Stimulated activated naive CD4-positive, alpha-beta T cell (primary cell): ENCODE data around the gene LAMB2.

ENCODE experiments used
- DNase-seq, 6 experiments: peaks; one replicate each; lab custom pipeline; 2025; lab: John Stamatoyannopoulos, UW

Gene LAMB2

DNA sequence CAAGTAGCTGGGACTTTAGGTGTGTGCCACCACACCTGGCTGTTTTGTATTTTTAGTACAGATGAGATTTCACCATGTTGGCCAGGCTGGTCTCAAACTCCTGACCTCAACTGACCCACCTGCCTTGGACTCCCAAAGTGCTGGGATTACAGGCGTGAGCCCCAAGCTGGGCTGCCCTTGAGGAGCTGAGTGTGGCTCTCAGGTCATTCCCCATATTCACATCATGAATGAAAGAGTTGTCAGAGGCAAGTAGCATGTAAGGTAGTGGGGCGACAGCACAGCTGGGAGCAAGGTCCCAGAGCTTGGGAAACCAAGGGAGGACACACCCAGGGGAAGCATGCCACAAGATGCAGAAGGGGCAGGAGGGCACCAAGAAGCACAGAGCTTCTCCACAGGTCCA lies 28.3 kb upstream of the LAMB2 start:
- no peak for DNase-seq

DNA sequence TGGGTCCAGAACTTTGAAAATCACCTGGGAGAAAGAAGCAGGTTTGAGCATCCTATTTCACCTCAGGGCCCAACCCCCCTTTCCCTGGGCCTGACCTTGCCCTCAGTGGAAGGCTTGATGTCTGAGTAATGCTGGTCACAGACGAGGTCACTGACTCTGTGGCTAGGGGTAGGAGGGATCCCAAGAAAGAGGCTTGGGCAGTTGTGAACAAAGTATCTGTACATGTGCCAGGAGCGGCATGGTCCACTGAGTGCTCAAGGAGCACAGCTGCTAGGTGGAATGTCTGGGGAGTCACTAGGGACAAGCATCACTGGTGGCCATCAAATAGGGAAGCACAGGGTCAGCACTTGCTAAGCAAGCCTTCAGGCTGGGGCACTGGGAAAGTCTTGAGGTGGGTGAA lies 25.9 kb upstream of the LAMB2 start:
- no peak for DNase-seq

DNA sequence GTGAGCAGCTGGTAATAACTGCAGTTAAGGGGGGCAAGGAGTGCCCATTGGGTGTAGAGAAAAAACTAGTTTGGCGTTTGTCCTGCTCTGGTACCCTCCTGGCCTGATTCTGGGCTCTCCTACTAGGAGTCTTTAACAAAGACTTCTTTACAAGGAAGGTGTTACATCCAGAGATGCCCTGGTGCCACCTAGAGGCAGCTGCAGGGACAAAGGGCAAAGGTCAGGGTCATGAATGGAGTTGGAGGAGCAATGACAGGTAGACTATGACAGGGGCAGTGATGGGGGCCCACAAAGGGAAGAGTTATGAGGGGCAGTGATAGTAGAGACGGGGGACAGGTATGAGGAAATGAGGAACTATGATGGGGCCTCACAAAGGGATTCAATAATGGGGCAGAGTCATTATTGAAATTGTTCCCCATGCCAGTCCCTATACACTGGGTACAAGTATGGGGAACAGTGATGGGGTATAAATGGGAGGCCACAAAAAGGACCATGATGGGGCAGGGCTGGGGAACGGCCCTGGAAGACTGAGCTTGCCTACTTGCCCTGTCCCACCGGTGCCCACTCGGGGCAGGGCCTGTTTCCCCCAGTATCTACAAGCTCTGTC lies 25.4 kb upstream of the LAMB2 start:
- peak; percentile 31 to 57 (median 44) for DNase-seq

DNA sequence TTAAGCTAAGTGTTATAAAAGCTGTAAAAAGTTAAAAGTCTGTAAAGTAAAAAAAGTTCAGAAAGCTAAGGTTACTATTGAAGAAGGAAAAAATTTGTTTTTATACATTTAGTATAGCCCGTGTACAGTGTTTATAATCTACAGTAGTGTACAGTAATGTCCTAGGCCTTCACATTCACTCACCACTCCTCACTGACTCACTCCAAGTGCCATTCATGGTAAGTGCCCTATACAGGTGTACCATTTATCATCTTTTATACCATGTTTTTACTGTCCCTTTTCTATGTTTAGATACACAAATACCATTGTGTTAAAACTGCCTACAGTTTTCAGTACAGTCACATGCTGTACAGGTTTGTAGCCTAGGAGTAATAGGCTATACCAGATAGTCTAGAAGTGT lies 24.4 kb upstream of the LAMB2 start:
- DNase-seq, result no peak

DNA sequence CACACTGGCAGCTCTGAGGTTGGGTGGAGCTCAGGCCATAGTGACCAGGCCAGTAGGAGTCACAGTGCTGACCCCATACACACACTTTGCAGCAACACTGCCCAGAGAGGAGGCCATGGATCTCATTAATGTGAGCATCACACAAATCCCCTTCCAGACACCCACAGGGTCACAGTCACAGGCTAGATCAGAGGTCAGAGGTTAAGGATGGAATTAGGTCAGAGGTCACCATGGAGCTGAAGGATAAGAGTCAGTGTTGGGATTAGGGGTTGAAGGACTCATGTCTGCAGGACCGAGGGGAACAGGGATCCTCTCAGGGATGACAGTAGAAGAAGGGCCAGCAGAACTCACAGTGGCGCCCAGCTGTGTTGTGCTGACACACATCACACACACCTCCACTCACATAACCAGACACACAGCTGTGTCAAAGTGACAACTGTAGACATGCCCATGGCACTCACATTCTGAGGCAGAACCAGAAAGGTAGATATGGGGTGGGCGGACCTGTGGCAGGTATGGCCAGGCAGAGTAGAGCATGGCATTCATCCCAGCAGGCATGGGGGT lies 20.6 kb upstream of the LAMB2 start:
- no peak for DNase-seq

DNA sequence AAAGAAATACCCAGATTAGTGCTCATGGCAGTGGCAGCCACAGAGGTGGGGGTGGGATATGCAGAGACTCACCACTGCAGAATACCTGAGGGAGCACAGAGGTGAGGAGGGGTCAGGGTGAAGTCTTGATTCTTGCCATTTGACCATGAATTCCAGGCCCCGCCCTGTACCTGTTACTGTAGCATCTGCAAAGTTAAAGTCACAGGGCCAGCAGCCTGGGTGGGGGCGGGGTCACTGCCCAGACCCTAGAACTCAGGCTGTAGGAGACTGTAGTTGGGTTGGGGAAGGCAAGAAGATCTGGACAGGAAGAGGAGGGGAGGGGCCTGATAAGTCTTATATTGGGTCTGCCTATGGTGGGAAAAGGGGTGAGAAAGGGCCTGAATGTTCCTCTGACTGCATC lies 18.8 kb upstream of the LAMB2 start:
- DNase-seq, result no peak

DNA sequence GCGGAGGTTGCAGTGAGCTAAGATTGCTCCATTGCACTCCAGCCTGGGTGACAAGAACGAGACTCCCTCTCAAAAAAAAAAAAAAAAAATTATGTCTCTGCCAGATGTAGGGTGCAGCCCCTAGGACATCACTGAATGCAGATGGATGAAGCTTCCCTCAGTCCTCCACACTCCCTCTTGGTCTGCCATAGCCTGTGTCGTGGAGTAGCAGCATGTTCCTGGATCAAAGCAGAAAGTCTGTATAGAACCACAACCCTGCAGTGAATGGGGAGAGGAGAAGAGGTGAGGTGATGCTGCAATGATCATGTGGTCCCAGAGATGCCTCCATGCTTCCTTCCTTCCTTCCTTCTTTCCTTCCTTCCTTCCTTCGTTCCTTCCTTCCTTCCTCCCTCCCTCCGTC lies 15.3 kb upstream of the LAMB2 start:
- no peak for DNase-seq

DNA sequence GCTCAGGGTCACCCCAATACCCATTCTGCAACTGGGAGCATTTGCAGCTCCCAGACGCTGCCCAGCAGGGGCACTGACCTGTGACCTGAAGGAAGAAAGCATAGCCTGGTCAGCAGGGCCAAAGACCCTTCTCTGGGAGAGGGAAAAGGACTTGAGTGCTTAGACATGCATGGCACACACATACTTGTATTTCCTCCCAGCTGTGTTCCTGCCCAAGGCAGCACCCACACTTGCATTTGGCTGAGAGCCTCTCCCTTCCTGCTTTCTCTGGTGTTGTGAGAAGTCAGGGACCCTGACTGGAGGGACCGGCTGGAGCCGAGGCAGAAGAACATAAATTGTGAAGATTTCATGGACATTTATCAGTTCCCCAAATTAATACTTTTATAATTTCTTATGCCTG lies 7.2 kb upstream of the LAMB2 start:
- no peak for DNase-seq

DNA sequence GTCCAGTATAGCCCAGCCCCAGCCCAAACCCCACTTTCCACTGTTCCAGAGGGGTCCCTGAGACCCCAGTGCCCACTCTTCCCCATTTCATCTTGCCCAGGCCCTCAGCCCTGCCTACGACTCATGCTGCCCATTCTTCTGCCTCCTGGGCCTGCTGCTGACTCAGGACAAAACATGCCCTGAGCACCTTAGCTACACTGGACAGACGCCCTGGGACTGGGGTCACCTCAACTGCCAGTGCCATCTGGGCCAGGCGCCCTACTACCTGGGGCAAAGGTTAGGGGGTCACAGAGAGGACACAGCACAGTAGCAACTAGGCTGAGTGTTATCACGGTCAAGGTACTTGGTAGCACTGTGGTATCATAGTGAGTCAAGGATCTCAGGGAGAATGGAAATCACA lies 2.6 kb upstream of the LAMB2 start:
- no peak for DNase-seq

DNA sequence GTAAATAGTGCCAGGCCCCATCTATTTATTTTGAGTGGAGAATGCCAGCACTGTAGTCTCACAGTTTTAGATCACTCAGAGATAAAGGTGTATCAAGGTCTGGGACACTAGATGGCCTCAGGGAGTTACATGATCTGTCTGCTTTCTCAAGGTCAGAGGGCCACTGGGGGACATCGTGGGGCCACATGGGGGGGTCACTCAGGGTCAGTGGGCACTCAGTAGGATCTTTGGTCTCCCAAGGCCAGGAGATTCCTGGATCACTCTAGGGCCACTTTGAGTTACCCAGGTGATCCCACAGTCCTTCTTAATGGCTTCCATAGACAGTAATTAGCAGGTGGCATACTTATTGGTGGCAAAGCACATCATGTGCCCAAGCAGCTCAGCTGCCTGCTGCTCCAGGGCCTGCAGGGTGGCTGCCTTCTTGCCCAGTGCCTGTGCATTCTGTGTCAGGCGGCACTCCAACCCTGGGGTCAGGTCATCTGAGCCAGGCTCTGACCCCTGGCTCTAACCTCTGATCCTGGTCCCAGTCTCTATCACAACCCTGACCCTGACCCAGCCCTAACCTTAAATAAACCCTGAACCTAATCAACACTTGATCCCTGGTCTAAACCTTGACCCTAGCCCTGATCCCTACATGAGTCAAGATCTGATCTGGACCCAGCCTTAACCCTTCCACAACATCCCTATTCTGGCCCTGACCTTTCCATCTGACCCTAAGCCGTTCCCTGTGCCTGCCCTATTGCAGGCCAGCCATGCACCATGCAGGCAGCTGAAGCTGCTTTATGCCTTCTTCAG lies 1.8 kb upstream of the LAMB2 start:
- DNase-seq, result no peak

DNA sequence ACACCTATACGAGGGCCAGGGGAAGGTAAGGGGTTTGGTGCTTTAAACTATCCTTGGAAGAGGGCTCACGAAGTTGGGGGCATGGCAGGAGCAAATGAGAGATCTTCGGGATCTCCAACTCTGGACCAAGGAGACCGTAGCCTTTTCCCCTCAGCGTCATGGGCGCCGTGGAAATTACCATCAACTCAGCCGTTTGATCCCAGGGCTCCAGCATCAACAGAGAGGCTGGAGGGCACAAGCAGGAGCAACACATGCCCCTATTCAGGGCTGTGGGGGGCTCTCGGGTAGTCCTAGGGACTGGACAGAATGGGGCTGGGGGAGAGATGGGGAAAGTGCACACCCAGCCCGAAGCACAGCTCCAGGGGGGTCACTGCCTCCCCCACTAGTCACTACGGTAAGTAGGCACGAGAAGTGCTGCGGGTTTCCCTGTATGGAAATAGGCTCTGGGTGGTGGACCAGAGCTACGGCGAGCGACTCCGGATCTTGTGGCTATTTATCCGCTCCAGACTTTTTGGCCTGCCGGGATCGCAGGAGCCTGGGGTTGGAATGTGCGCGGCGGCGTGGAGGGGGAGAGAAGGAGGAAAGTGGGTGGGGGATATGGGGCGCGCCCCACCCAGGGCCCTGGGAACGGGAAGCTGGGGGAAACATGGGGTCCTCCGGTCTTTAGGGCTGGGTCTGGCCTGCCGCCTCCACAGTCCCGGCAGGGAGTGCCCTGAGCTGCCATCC lies 539 bp upstream of the LAMB2 start:
- DNase-seq, result no peak

DNA sequence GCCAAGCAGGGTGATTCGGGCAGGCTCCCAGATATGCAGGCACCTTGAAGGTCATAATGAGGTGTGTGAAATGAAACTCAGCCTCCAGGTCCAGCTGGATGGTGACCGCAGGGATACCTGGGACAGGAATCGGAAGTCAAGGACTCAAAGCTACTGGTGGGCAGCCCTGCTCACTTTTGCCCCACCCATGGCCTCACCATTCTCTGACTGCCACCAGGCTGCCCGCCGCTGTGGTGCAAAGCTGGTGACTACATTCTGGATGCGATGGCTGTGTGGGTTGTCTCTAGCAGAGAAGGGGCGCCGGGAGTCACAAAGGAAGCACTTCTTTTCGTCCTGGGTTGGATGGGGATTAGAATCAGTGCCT lies 795 bp downstream of the LAMB2 start:
- no peak for DNase-seq

DNA sequence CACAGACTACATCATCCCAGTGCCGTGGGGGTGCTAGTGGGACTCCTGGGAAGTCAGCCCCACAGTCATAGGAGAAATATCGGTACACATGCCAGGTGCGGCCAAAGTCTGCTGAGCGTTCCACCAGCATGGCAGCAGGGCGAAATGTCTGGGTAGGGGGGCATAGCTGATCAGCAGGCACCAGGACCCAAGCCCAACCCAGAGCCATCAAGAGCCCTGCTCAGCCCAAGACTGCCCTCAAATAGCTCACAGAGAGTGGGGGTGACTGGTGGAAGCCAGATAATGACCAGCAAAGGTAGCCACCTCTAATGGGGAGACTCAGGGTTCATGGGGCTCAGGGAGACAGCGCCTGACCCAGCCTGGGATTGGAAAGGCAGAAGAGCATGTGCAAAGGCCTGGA lies 1.3 kb downstream of the LAMB2 start:
- no peak for DNase-seq

DNA sequence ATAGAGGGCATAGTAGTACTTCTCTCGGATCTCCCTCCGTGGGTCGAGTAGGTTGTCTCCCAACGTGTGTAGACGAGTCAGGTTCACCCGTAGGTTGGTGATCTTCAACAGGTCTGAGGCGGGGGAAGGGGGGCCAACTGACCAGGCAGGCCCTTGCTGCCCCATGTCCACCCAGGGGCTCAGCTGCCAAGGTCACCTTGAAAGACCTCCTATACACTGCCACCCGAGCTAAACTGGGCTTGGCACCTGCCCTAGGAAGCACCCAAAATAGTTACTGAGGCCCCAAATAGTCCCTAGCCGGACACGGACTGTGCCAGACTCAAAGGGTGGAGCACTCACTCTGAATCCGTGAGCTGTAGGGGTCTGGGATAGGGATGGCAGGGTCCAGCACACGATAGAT lies 1.8 kb downstream of the LAMB2 start:
- DNase-seq, result no peak

DNA sequence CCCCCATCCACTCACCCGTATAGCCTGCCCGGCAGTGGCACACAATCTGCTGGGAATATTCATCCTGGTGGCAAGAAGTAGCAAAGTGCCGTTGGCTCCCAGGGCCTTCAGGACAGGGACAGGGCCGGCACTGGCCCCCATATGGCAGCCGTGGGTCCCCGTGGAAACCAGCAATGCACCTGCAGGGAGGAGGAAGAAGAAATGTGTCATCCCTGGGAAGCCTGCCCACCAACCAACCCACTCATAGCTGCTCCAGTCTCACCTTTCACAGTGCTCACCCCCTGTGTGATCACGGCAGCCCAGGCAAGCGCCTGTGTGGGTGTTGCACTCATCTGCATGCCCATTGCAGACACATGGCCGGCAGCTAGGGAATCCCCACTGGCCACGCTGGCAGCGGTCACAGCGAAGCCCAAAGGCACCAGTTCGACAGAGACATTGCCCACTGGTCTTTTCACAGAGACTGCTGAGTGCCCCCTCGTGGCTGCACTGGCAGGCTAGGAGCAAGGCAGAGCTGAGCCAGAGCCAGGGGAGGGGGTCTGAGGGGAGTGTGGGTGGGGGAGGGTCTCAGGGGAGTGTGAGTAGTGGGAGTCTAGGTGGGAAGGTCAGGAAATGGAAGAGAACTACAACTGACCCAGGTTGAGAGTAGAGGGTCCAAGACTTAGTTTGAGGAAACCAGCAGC lies 7.7 kb downstream of the LAMB2 start:
- DNase-seq, result no peak

DNA sequence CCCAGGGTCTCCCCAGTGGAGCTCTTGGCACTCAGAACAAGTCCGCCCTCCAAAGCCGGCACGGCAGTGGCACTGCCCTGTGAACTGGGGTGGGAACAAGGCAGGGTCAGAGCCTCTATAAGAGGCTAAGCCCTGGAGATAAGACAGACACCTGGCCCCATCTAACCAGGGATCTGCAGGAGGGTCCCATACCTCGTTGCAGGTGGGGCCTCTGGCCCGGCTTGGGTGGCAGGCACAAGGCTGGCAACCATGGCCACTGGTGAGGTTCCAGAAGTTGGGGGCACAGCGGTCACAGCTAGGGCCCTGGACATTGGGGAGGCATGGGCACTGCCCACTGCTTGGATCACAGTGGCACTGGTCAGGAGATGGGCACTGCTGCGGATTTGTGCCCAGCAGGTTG lies 8.6 kb downstream of the LAMB2 start:
- no peak for DNase-seq

DNA sequence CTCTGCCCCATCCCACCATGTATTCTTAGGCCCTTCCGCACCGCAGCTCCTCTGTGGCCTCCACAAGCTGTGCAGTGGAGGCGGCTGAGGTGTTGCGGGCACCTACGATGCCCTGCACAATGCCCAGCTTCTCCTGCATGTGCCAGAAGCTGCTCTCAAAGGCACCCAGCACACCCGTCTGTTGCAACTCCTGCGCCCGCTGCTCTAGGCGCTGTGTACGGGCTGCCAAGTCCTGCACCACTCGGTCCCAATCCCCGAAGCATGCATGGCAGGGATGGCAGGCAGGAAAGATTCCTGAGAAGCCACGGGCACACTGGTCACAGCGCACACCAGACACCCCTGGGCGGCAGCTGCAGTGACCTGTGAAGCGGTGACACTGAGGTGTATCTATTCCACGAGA lies 9.2 kb downstream of the LAMB2 start:
- no peak for DNase-seq

DNA sequence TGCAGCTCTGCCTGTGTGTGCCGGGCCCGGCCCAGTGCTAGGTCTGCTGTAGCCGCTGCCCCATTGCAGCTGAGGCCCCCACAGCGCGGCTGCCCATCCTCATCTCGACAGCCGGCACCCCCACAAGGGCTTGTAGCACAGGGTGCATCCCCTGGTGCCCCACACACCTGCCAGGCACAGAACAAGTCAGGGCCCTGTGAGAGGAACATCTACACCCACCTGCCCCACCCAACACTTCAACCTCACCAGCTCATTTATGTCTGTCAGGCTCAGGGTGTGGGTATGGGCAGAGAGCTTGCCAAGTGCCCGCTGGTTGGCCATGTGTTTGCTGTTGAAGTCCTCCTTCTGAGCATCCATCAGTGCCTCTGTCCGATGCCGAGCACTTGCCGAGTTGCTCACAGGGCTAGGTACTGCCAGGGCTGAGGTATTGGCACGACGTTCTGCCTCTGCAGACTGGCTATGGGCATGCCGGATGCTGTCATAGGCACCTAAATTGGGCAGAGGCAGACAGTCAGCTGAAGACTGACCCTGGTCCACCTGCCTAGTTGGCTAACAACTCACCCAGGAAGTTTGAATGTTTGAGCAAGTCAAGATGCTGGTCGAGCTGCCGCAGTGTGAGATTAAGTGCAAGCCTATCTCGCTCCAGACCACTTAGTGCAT lies 9.8 kb downstream of the LAMB2 start:
- DNase-seq, result no peak

DNA sequence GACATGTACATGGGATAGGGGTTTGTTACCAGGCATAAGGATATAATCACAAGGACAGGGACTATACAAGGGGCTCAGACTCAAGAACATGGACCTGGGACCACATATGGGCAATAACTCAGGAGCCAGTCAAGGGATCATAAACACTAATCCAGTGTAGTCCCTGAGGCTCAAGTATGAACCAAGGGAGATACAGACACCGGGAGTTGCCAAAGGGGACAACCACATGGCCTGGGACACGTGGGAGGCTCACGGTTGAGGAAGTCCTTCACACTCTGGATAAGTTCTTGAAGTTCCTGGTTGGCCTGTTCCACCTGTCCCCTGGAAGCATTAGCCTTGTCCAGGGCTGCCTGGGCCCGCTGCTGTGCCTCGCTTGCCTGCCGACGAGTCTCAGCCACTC lies 10.4 kb downstream of the LAMB2 start:
- DNase-seq, result no peak

DNA sequence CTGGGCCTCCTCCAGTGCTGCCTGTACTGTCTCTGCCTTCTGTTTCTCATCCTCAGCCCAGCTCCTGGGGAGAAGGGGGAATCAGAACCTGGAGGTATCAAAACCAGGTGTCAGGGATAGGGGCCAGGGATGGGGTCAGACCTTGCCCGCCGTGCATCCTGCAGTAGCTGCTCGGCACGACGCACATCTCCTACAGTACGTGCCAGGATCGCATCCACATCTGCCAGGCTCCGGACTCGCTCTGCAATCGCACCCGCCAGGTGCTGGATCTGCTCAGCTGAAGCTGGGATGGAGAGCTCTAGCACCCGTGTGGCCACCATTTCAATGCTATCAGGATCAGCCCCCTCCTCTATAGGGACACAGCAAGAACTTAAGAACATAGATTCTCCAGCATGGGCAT lies 10.8 kb downstream of the LAMB2 start:
- DNase-seq, result no peak

DNA sequence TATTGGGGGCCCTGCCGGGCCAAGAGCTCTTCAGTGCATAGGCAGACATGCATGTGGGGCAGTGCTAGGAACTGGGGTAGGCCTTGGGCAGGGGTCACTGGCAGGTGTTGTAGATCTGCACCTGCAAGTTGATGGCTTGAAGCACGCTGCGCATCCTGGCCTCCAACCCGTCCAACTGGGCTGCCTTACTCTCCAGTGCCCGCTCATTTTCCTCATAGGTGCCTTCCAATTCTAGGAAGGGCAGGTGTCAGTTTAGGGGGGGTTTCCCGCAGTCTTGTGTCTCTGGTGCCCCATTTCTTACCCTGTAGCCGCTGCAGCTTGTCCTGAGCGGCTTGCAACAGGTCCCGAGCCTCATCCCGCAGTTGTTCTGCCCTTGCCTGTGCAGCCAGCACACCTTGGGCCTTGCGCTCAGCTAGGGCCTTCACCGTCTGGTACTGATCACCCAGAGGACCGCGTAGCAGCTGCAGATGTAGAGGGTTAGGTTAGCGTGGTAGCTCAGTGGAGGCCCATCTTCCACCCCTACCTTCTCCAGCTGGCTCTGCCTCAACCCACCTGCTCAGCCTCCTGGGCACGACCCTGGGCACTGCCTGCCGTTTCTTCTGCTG lies 11.6 kb downstream of the LAMB2 start:
- DNase-seq, result peak in 2 of 6 experiments; percentile 38 to 41
